T47D (cell line): Measurements from ENCODE around the gene FRY.

Experiments used
- DNase-seq, 2 experiments: peaks; one replicate each; pipeline versions ENCODE4 v3.0.0 to v3.0.0-alpha.2; 2011 to 2012; ENCODE audit warnings: low read depth in 1 of 2, low spot score in 1 of 2
- JUND ChIP-seq: IDR thresholded peaks from 2 replicates; pipeline ENCODE4 v1.6.1; 2012; ENCODE audit warnings: low read depth
- in situ Hi-C: cut with HindIII; loops from 2 replicates; pipeline ENCODE4 v1.10.0; 2016; ENCODE audit warnings: low sequenced_read_pairs, low pct_unique_long_range_greater_than_20kb

Gene FRY

GRCh38 chr13:32023096-32023495, 8.5 kb upstream of the FRY start:
- TF ChIP-seq JUND, result no peak
- DNase-seq, result no peak
- in situ Hi-C loops, result no loop called here

- DNase-seq, result no peak
- in situ Hi-C loops, result no loop called here
These were observed 7.9 kb upstream of the FRY start for GRCh38 chr13:32023698-32024097.

GRCh38 chr13:32024750-32025149, 6.8 kb upstream of the FRY start:
- DNase-seq, result no peak
- in situ Hi-C loops, result no loop called here
- no peak for TF ChIP-seq JUND

More at GRCh38 chr13:32023698-32024097, 7.9 kb upstream of the FRY start:
- TF ChIP-seq JUND, result no peak

GRCh38 chr13:32025730-32026129, 5.8 kb upstream of the FRY start:
- no peak for TF ChIP-seq JUND
- no peak for DNase-seq
- in situ Hi-C loops, result no loop called here

GRCh38 chr13:32026623-32027022, 5.0 kb upstream of the FRY start:
- no peak for DNase-seq
- no peak for TF ChIP-seq JUND
- in situ Hi-C loops, result no loop called here

- DNase-seq, result no peak
- in situ Hi-C loops, result no loop called here
- no peak for TF ChIP-seq JUND
These were observed 2.9 kb upstream of the FRY start for GRCh38 chr13:32028711-32029110.

GRCh38 chr13:32029684-32030083, 1.9 kb upstream of the FRY start:
- no peak for TF ChIP-seq JUND
- DNase-seq, result no peak
- in situ Hi-C loops, result no loop called here

- TF ChIP-seq JUND, result no peak
- in situ Hi-C loops, result no loop called here
- DNase-seq, result no peak
These were observed 319 bp downstream of the FRY start for GRCh38 chr13:32031815-32032370.

- DNase-seq, result no peak
- in situ Hi-C loops, result no loop called here
- no peak for TF ChIP-seq JUND
These were observed 1.2 kb downstream of the FRY start for GRCh38 chr13:32032759-32033158.

- in situ Hi-C loops, result no loop called here
- TF ChIP-seq JUND, result no peak
- DNase-seq, result no peak
These were observed 2.2 kb downstream of the FRY start for GRCh38 chr13:32033744-32034143.

- no peak for DNase-seq
- no peak for TF ChIP-seq JUND
- in situ Hi-C loops, result no loop called here
These were observed 4.1 kb downstream of the FRY start for GRCh38 chr13:32035716-32036115.

GRCh38 chr13:32036126-32036695, 4.6 kb downstream of the FRY start:
- no peak for DNase-seq
- in situ Hi-C loops, result no loop called here
- TF ChIP-seq JUND, result no peak

- no peak for DNase-seq
- no peak for TF ChIP-seq JUND
- in situ Hi-C loops, result no loop called here
These were observed 5.2 kb downstream of the FRY start for GRCh38 chr13:32036757-32037156.

GRCh38 chr13:32037471-32037870, 5.9 kb downstream of the FRY start:
- in situ Hi-C loops, result no loop called here
- no peak for TF ChIP-seq JUND
- no peak for DNase-seq
